ENCODE measurements around the gene TLCD3B. TPM values are rescaled to one million over a fixed set of nuclear protein-coding genes. Genes with fewer than 3 reads are reported as not detected.

The TLCD3B gene
- polyA plus RNA-seq, 1 of the 3 experiments (the other 2 are of a cell fraction), result 3.8 TPM

DNA sequence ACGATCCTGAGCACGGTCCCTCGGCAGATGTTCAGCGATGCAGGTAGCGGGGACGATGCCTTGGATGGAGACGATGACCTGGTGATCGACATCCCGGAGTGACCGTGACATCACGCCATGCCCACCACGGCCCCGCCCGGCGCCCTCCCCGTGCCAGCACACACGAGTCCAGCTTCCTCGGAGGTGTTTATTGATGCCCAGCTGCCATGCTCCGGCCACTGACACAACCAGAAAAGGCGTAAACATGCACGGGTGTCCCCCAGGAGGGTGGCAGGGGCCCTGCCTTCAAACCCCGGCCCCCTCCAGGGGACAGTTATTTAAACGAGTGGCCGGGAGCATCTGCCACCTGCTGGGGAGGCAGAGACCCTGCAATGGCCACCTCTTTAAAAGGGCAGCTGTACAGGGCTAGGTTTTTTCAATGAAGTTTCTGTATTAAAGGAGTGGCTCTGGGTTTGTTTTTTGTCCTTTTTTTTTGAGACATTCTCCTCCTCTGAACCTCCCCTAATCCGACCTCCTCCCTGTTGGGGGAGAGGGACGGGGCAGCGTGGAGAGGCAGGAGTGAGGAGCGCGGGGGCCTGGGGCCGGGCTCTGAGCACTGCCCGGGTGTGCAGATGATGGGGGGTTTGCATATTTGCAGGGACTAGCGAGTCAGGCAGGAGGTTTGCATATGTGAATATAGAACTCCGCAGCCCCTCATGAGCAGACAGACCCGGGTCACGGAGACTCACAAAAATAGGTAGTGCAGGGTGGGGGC, 25.6 kb downstream of the TLCD3B start:
- POLR2A ChIA-PET, result interaction anchor here (0.6 to 1.0 kb wide), 4 partner anchors 9 to 209 kb away, joined by 3 to 5 read pairs (median 3); partner anchors contain the start of gene SEZ6L2
- Histone ChIP-seq H3K36me3 (replicated peaks in 1 of 2; ENCODE audit: control insufficient read depth in 1 of 2, insufficient read depth in 2 of 2, low read length in 1 of 2) (peaks cover 0 to 14% of the 10 kb centered on the region in 2 experiments), H3K4me1 (ENCODE audit: control insufficient read depth in 1 of 2, insufficient read depth in 2 of 2, low read depth in 1 of 2, low read length in 1 of 2) (peaks cover 0 to 1% of the 10 kb centered on the region in 2 experiments; a peak in 1 of 4 replicates), H4K20me1 (ENCODE audit: insufficient read depth) (no peaks in the 10 kb centered on the region), H3K27me3 (ENCODE audit: insufficient read depth) (no peaks in the 10 kb centered on the region), H3K9me3 (no peaks in the 10 kb centered on the region), H3K79me2 (ENCODE audit: insufficient read depth) (no peaks in the 10 kb centered on the region), H2AFZ (ENCODE audit: low read depth) (no peak overlapping the region), H3K9me2 (no peaks in the 10 kb centered on the region), H3F3A (replicated peaks; ENCODE audit: insufficient read depth) (no peaks in the 10 kb centered on the region), H3K4me2 (no peak overlapping the region), H3K27ac (ENCODE audit: low read depth in 2 of 2, low read length in 1 of 2) (no peak overlapping the region; a peak in 1 of 4 replicates), H3K4me3 (ENCODE audit: low read depth in 2 of 2, low read length in 1 of 2) (no peak overlapping the region; a peak in 1 of 4 replicates), H3K9ac (no peak overlapping the region)
- CTCF ChIA-PET, result interaction anchor here (0.6 to 4.7 kb wide), 25 partner anchors 9 to 216 kb away, joined by 3 to 41 read pairs (median 4); partner anchors contain the start of genes INO80E, PAGR1, SEZ6L2 and TAOK2
- TF ChIP-seq NFIC (IDR thresholded peaks at IDR 0.05; ENCODE audit: borderline replicate concordance) (no peak), SMC3 (IDR thresholded peaks at IDR 0.05; ENCODE audit: low read depth, low read length) (peak; percentile 69), CTCF (IDR thresholded peaks at IDR 0.05) (peak; percentile 86), YY1 (IDR thresholded peaks at IDR 0.05; ENCODE audit: low read depth) (peak; percentile 38; the same call in 1 of the 2 replicates), RAD21 (IDR thresholded peaks at IDR 0.05; ENCODE audit: low read length) (peak; percentile 59), GATA2 (CRISPR knock-in tag; IDR thresholded peaks at IDR 0.05) (no peak)
- WGBS (ENCODE audit: low lambda C conversion rate), result 73% methylated on average over 20 of the region's 35 CpGs
- DNase-seq, result peak; percentile 91

DNA sequence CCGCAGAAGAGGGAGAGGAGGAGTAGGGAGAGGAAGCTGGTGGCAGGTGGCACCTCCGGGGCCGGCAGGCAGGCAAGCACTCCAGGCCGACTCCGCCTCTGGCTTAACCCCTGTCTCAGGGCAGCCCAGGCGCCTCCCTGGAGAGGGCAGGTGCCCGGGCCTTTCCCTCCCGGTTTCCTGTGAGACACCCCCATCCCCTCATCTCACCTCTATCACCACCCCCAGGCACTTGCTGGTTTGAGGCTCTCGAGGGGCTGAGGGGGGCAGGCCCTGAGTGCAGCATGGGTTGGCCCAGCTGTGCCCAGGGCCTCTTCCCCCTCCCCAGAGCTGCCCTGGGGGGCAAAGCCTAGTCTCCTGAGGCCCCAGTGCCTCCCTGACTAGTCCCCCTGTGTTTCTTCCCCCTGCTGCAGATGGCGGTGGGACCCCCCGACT, 26.2 kb downstream of the TLCD3B start:
- CTCF ChIA-PET, result interaction anchor here (0.9 to 4.7 kb wide), 20 partner anchors 8 to 185 kb away, joined by 3 to 41 read pairs (median 4); partner anchors contain the start of genes INO80E, SEZ6L2, TAOK2 and TMEM219
- 63% methylated on average over 4 of the region's 11 CpGs for WGBS (ENCODE audit: low lambda C conversion rate)
- no peaks in the 10 kb centered on the region for H3F3A ChIP-seq (replicated peaks; ENCODE audit: insufficient read depth)

More for the DNA sequence above, 26.2 kb downstream of the TLCD3B start:
- Histone ChIP-seq H3K27me3 (ENCODE audit: insufficient read depth) (no peaks in the 10 kb centered on the region), H3K9me3 (no peaks in the 10 kb centered on the region), H3K27ac (ENCODE audit: low read depth in 2 of 2, low read length in 1 of 2) (no peak overlapping the region), H3K4me2 (no peak overlapping the region), H2AFZ (ENCODE audit: low read depth) (no peak overlapping the region), H3K4me3 (ENCODE audit: low read depth in 2 of 2, low read length in 1 of 2) (no peak overlapping the region), H3K9me2 (no peaks in the 10 kb centered on the region), H4K20me1 (ENCODE audit: insufficient read depth) (no peaks in the 10 kb centered on the region), H3K79me2 (ENCODE audit: insufficient read depth) (no peaks in the 10 kb centered on the region; the same call in 1 of the 2 replicates), H3K4me1 (ENCODE audit: control insufficient read depth in 1 of 2, insufficient read depth in 2 of 2, low read depth in 1 of 2, low read length in 1 of 2) (no peaks in the 10 kb centered on the region), H3K9ac (no peak overlapping the region), H3K36me3 (replicated peaks in 1 of 2; ENCODE audit: control insufficient read depth in 1 of 2, insufficient read depth in 2 of 2, low read length in 1 of 2) (peaks cover 0 to 14% of the 10 kb centered on the region in 2 experiments)
- TF ChIP-seq, protein P1, sequence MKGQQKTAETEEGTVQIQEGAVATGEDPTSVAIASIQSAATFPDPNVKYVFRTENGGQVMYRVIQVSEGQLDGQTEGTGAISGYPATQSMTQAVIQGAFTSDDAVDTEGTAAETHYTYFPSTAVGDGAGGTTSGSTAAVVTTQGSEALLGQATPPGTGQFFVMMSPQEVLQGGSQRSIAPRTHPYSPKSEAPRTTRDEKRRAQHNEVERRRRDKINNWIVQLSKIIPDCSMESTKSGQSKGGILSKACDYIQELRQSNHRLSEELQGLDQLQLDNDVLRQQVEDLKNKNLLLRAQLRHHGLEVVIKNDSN (IDR thresholded peaks at IDR 0.05; ENCODE audit: borderline replicate concordance, low read depth), result no peak
- TF ChIP-seq SMC3 (IDR thresholded peaks at IDR 0.05; ENCODE audit: low read depth, low read length), result no peak
- no peak for TF ChIP-seq RCOR1 (IDR thresholded peaks at IDR 0.05; ENCODE audit: low read length)
- TF ChIP-seq SIN3A (IDR thresholded peaks at IDR 0.05; ENCODE audit: borderline replicate concordance, low read depth, low read length), result no peak
- TF ChIP-seq MEF2A (IDR thresholded peaks at IDR 0.05; ENCODE audit: borderline replicate concordance, low read depth), result no peak
- TF ChIP-seq CTCF (IDR thresholded peaks at IDR 0.05), result no peak
- TF ChIP-seq FOXM1 (IDR thresholded peaks at IDR 0.05; ENCODE audit: low read depth), result no peak
- no peak for TF ChIP-seq RAD21 (IDR thresholded peaks at IDR 0.05; ENCODE audit: low read length)
- no peak for TF ChIP-seq MXI1 (IDR thresholded peaks at IDR 0.05; ENCODE audit: low read depth, low read length)
- no peak for TF ChIP-seq TAF1 (IDR thresholded peaks at IDR 0.05; ENCODE audit: borderline replicate concordance, low read depth, low read length)
- no peak for TF ChIP-seq RXRA (IDR thresholded peaks at IDR 0.05; ENCODE audit: borderline replicate concordance, low read depth)
- TF ChIP-seq GATA2 (CRISPR knock-in tag; IDR thresholded peaks at IDR 0.05), result no peak
- TF ChIP-seq ELF1 (IDR thresholded peaks at IDR 0.05), result no peak
- POLR2A ChIA-PET, result interaction anchor here (0.6 kb wide), 1 partner anchor 208 kb away, joined by 5 read pairs; no protein-coding TSS in a partner anchor
- DNase-seq, result peak; percentile 46
